Middle frontal gyrus (tissue), 1 donor: Measurements from ENCODE around the gene SLC16A3.

Source experiments
- DNase-seq: peaks from one replicate; pipeline ENCODE4 v3.0.0-alpha.2; 2015; ENCODE audit warnings: low spot score; ENCODE audit errors: extremely low spot score

Gene SLC16A3

GRCh38 chr17:82267575-82268379 is 38.9 kb downstream of the SLC16A3 start:
- DNase-seq = peak; percentile 68

GRCh38 chr17:82269138-82269881 is 40.5 kb downstream of the SLC16A3 start:
- no peak for DNase-seq

- no peak for DNase-seq
Observed at GRCh38 chr17:82269882-82270500, 41.1 kb downstream of the SLC16A3 start.

GRCh38 chr17:82270651-82271050 is 41.8 kb downstream of the SLC16A3 start:
- DNase-seq = no peak

- no peak for DNase-seq
Observed at GRCh38 chr17:82271401-82271800, 42.6 kb downstream of the SLC16A3 start.

- DNase-seq = no peak
Observed at GRCh38 chr17:82272495-82273326, 43.9 kb downstream of the SLC16A3 start.

GRCh38 chr17:82273327-82274133 is 44.7 kb downstream of the SLC16A3 start, which contains the start of gene CSNK1D:
Gene CSNK1D, minus strand, starts transcription at chr17:82273700. Its CDS starts 319 bp downstream, at chr17:82273381.
- DNase-seq = peak; percentile 78

GRCh38 chr17:82274134-82275020 is 45.5 kb downstream of the SLC16A3 start:
- no peak for DNase-seq

GRCh38 chr17:82275326-82275725 is 46.5 kb downstream of the SLC16A3 start:
- no peak for DNase-seq

- no peak for DNase-seq
Observed at GRCh38 chr17:82276938-82277337, 48.1 kb downstream of the SLC16A3 start.

- no peak for DNase-seq
Observed at GRCh38 chr17:82277851-82278250, 49.0 kb downstream of the SLC16A3 start.

GRCh38 chr17:82278308-82278707 is 49.5 kb downstream of the SLC16A3 start:
- DNase-seq = no peak

- DNase-seq = no peak
Observed at GRCh38 chr17:82278786-82279391, 50.0 kb downstream of the SLC16A3 start.

GRCh38 chr17:82280537-82280936 is 51.7 kb downstream of the SLC16A3 start:
- DNase-seq = no peak

GRCh38 chr17:82281076-82281475 is 52.2 kb downstream of the SLC16A3 start:
- no peak for DNase-seq

- DNase-seq = no peak
Observed at GRCh38 chr17:82281502-82282238, 52.8 kb downstream of the SLC16A3 start.

- DNase-seq = no peak
Observed at GRCh38 chr17:82282239-82283207, 53.7 kb downstream of the SLC16A3 start.
